Common myeloid progenitor, CD34-positive (primary cell): ENCODE data around the gene PMIS2.

Experiments used
- CTCF ChIA-PET: fragments of 350-600 bp; sonication (Branson Sonifier 250); formaldehyde crosslinking; loops from one replicate; lab custom pipeline; 2021; ENCODE audit warnings: antibody characterized with exemption; lab: Charles Lee
- POLR2A ChIA-PET: fragments of 350-600 bp; sonication (Branson Sonifier 250); formaldehyde crosslinking; loops from one replicate; lab custom pipeline; 2021; ENCODE audit warnings: antibody characterized with exemption; lab: Charles Lee
- DNase-seq, 3 donors: peaks; one replicate each; pipeline versions ENCODE4 v3.0.0 to v3.0.0-alpha.2; 2013
- H3K27ac ChIP-seq, 2 experiments: 1 replicate in 1 of 2; 2 replicates in 1 of 2; pipeline ENCODE4 v1.7.0; 2013; ENCODE audit warnings: inconsistent platforms in 2 of 2, low read length in 2 of 2, mild to moderate bottlenecking in 2 of 2, low read depth in 1 of 2, moderate library complexity in 1 of 2; ENCODE audit not compliant: severe bottlenecking in 2 of 2, insufficient read depth in 1 of 2, poor library complexity in 1 of 2
- H3K27me3 ChIP-seq, 5 experiments: replicated peaks in 2 of 5; 1 replicate in 3 of 5; 2 replicates in 2 of 5; pipeline versions ENCODE4 v1.6.1 to v1.7.0; 2013; ENCODE audit warnings: low read length in 4 of 5, mild to moderate bottlenecking in 2 of 5, moderate library complexity in 2 of 5, inconsistent platforms in 1 of 5; ENCODE audit not compliant: insufficient read depth in 5 of 5, control insufficient read depth in 4 of 5
- H3K36me3 ChIP-seq, 4 experiments: 1 replicate in 2 of 4; 2 replicates in 2 of 4; pipeline versions ENCODE4 v1.6.1 to v1.7.0; 2013; ENCODE audit warnings: low read length in 3 of 4, control low read depth in 1 of 4, mild to moderate bottlenecking in 1 of 4; ENCODE audit not compliant: control insufficient read depth in 4 of 4, insufficient read depth in 4 of 4
- H3K4me1 ChIP-seq, 4 experiments: 1 replicate in 3 of 4; 2 replicates in 1 of 4; pipeline versions ENCODE4 v1.6.1 to v1.7.1; 2013; ENCODE audit warnings: low read length in 3 of 4, mild to moderate bottlenecking in 3 of 4, control low read depth in 1 of 4, inconsistent platforms in 1 of 4, moderate library complexity in 1 of 4; ENCODE audit not compliant: control insufficient read depth in 4 of 4, insufficient read depth in 4 of 4; ENCODE audit errors: control extremely low read depth in 1 of 4
- H3K4me3 ChIP-seq, 7 experiments: 1 replicate in 4 of 7; 2 replicates in 3 of 7; pipeline versions ENCODE4 v1.5.1 to v1.7.0; 2013; ENCODE audit warnings: mild to moderate bottlenecking in 7 of 7, low read length in 6 of 7, moderate library complexity in 6 of 7, inconsistent platforms in 2 of 7, low read depth in 2 of 7, control low read depth in 1 of 7; ENCODE audit not compliant: insufficient read depth in 4 of 7, control insufficient read depth in 1 of 7; ENCODE audit errors: extremely low read depth in 1 of 7
- H3K9me3 ChIP-seq, 5 experiments: 1 replicate in 4 of 5; 2 replicates in 1 of 5; pipeline versions ENCODE4 v1.6.1 to v1.7.1; 2013; ENCODE audit warnings: low read length in 4 of 5, mild to moderate bottlenecking in 2 of 5, inconsistent platforms in 1 of 5, low read depth in 1 of 5, moderate library complexity in 1 of 5; ENCODE audit not compliant: control insufficient read depth in 4 of 5, insufficient read depth in 2 of 5; ENCODE audit errors: control extremely low read depth in 1 of 5
- WGBS: methylation state at CpG from one replicate; pipeline ENCODE4 v1.1.5; 2013; ENCODE audit not compliant: insufficient coverage; 5-methylcytosine and 5-hydroxymethylcytosine counted together

The PMIS2 gene

DNA sequence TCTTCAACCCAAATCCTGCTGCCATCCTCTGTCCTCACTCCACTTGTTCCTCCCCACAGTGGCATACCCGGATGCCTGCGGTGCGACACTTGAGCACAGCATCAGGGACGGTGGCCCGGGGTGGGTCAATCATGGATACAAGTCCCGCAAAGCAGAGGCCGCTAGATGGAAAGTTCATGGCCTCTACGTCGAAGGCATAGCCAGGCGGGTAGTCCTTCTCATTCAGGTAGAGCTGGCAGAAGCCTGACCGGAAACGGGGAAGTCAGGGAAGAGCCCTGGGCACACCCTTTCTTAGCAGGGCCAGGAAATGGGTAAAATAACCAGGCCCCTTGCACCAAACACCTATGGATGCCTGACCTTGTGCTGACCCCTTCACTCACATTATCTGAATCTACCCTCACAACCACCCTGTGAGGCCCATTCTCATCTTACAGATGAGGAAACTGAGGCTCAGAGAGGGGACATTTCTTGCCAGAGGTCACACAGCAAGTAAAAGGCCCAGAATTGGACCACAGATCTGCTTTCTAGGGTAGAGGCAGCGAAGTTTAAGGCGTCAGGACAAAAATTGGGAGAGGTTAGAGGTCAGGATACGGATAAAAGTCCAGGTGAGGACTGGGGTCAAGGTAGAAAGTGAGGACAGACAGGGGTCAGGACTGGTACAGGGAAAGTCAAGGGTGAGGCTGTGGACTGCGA is 29.0 kb upstream of the PMIS2 start:
- Histone ChIP-seq H3K27ac (no peak overlapping the region), H3K36me3 (no peaks in the 10 kb centered on the region), H3K4me1 (peaks cover 0 to 14% (median 9%) of the 10 kb centered on the region in 4 experiments), H3K27me3 (peaks cover 0 to 53% (median 25%) of the 10 kb centered on the region in 5 experiments), H3K4me3 (peak overlapping the region in 1 of 7 experiments; percentile 46), H3K9me3 (no peaks in the 10 kb centered on the region)
- ChIA-PET CTCF (interaction anchor here (0.7 to 2.3 kb wide), 6 partner anchors 15 to 91 kb away, joined by 3 to 8 read pairs (median 4); partner anchors contain the start of gene COX6B1), POLR2A (no interaction called here)
- no peak for DNase-seq
- 91% methylated on average over 16 of the region's 16 CpGs for WGBS

DNA sequence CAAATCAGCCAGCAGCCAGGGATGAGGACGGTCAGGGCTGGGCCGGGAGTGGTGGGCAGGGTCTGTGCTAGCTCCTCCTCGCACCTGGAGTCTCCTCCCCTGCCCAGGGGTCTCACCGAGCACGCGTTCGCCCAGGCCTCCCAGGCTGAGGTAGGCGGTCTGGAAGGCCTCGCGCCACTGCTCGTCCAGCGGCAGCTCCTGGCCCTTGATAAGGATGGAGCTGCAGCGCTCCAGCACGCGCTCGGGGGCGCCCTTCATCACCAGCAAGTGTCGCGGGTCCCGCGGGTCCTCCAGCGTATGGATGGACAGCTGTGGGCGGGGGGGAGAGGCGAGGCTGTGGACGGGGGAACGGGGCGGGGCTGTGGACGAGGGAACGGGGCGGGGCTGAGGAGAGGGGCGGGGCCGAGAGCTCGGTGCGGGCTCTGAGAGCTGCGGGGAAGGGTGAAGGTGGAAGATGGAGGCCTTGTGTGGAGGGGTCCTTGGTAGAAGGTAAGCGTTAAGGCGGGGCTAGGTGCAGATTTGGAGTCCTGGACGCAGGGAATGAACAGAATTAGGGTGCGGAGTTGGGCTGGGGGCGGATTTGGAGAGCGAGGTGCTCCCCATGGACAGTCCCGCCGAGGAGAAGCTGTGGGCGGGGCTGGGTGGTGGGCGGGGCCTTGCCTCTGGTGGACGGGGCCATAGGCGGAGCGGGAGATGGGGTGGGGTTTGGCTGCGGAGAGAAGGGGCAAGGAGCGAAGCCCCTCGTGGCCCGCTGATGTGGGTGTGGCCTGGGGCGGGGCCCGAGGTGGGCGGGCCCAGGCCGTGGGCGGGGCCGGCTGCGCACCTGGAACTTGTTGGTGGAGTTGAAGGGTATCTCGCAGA is 28.2 kb upstream of the PMIS2 start:
- no peaks in the 10 kb centered on the region for H3K36me3 ChIP-seq
- WGBS: 5% methylated on average over 38 of the region's 60 CpGs
- peaks cover 0 to 57% (median 25%) of the 10 kb centered on the region in 5 experiments for H3K27me3 ChIP-seq
- CTCF ChIA-PET: interaction anchor here (0.8 to 2.7 kb wide), 3 partner anchors 9 to 51 kb away, joined by 3 to 19 read pairs (median 4); no protein-coding TSS in a partner anchor
- H3K27ac ChIP-seq: no peak overlapping the region
- POLR2A ChIA-PET: no interaction called here
- DNase-seq: peak; percentile 68 to 84 (median 81)
- peaks cover 0 to 14% (median 9%) of the 10 kb centered on the region in 4 experiments for H3K4me1 ChIP-seq
- H3K9me3 ChIP-seq: no peaks in the 10 kb centered on the region
- peak overlapping the region in 5 of 7 experiments; percentile 33 to 60 (median 56) for H3K4me3 ChIP-seq

DNA sequence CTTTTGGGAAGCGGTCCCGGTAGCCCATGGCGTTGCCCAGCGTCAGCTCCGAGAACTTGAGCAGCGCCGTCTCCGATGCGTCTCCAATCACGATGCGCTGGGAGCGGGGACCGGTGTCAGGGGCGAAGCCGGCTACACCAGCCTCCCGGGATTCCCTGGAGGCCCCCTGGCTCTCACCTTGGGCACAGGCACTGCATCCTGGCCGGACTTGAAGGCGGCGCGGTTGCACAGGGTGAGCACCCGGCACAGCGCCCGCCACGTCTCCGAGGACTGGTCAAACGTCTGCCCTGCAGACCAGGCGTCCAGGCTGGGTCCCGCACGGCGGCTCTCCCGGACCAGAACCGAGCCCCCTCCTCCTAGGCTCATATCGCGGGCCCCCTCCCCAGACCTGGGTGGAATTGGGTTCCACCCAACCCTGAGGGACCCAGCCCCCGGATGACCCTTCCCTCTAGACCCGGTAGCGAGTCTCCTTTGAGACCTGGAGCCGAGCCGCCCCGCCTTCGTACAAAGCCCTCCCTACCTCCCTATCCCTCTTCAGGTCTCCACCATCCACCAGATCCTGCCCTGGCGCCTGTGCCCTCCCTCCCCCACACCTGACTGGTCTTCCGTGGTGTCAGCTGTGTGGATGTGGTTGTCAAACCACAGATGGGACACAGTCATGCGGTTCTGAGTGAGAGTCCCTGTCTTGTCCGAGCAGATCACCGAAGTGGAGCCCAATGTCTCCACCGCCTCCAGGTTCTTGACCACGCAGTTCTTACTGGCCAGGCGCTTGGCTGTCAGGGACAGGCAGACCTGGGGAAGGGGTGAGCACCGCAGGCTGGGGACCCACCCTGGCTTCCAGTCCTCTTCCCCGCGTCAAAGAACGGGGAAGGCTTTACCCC is 27.3 kb upstream of the PMIS2 start:
- H3K9me3 ChIP-seq: no peaks in the 10 kb centered on the region
- H3K27me3 ChIP-seq: peaks cover 0 to 60% (median 25%) of the 10 kb centered on the region in 5 experiments
- POLR2A ChIA-PET: no interaction called here
- WGBS: 38% methylated on average over 39 of the region's 53 CpGs
- peaks cover 0 to 14% (median 9%) of the 10 kb centered on the region in 4 experiments for H3K4me1 ChIP-seq
- no peak for DNase-seq
- no peak overlapping the region for H3K27ac ChIP-seq
- H3K4me3 ChIP-seq: peak overlapping the region in 3 of 7 experiments; percentile 56 to 60 (median 60)
- CTCF ChIA-PET: interaction anchor here (1.4 to 2.7 kb wide), 2 partner anchors 10 to 50 kb away, joined by 3 to 19 read pairs; no protein-coding TSS in a partner anchor
- no peaks in the 10 kb centered on the region for H3K36me3 ChIP-seq

DNA sequence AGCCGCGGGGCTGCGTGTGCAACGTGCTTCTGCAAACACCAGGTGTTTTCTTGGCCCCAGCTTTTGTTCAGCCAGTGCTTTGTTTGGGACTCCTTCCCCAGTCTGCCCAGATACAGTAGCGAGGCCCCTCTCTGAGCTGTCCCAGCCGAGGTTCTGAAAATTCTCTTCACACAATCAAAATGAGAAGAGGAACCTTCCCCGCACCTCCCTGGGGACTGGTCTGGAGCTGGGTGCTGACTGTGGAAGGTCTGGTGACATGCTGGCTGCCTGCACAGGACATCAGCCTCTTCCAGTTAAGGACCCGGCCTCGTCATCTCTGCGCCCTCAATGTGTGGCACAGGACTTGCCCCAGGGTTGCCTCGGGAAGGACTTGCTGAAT is 26.7 kb upstream of the PMIS2 start:
- peak in 2 of 3 donors; percentile 49 to 55 for DNase-seq
- no peak overlapping the region for H3K4me3 ChIP-seq
- H3K4me1 ChIP-seq: peaks cover 0 to 14% (median 9%) of the 10 kb centered on the region in 4 experiments
- POLR2A ChIA-PET: no interaction called here
- no peak overlapping the region for H3K27ac ChIP-seq
- WGBS: 83% methylated on average over 9 of the region's 11 CpGs
- peaks cover 0 to 60% (median 25%) of the 10 kb centered on the region in 5 experiments for H3K27me3 ChIP-seq
- CTCF ChIA-PET: interaction anchor here (0.8 to 2.7 kb wide), 2 partner anchors 11 to 33 kb away, joined by 3 to 19 read pairs; no protein-coding TSS in a partner anchor
- H3K9me3 ChIP-seq: no peaks in the 10 kb centered on the region
- no peaks in the 10 kb centered on the region for H3K36me3 ChIP-seq

DNA sequence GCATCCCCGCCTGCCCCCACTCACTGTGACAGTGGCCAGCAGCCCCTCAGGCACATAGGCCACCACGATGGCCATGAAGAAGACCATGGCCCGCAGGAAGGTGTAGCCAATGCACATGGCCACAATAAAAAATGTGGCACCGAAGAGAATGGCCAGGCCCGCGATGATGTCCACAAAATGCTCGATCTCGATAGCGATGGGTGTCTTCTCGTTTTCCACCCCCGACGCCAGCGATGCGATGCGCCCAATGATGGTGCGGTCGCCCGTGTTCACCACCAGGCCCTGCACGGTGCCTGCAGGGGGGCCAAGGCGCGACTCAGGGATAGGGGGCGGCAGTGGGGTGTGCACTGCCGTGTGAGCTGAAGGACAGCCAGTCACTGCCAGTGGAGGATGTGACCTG is 26.2 kb upstream of the PMIS2 start:
- DNase-seq: no peak
- Histone ChIP-seq H3K36me3 (no peaks in the 10 kb centered on the region), H3K27ac (no peak overlapping the region), H3K9me3 (no peaks in the 10 kb centered on the region), H3K4me1 (peaks cover 0 to 14% (median 9%) of the 10 kb centered on the region in 4 experiments), H3K4me3 (no peak overlapping the region), H3K27me3 (peaks cover 0 to 60% (median 25%) of the 10 kb centered on the region in 5 experiments)
- 94% methylated on average over 22 of the region's 23 CpGs for WGBS
- POLR2A ChIA-PET: no interaction called here
- CTCF ChIA-PET: interaction anchor here (0.8 to 2.7 kb wide), 2 partner anchors 11 to 33 kb away, joined by 3 to 19 read pairs; no protein-coding TSS in a partner anchor

DNA sequence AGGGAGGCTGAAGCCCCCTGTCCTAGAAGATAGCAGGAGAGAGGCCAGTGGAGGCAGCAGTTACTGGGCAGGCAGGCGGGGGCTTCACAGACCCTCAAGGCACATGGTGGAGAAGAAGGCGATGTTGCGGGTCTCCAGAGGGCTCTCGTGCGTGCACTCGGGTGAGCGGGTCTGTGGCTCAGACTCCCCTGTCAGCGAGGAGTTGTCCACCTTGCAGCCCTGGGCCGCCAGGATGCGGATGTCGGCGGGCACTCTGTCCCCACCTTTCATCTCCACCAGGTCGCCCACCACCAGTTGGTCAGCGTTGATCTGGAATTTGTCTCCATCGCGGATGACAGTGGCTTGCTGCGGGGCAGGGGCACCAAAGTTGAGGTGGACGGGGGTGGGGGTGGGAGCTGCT is 25.7 kb upstream of the PMIS2 start:
- WGBS: 93% methylated on average over 10 of the region's 18 CpGs
- H3K4me3 ChIP-seq: no peak overlapping the region
- no peak overlapping the region for H3K27ac ChIP-seq
- H3K36me3 ChIP-seq: no peaks in the 10 kb centered on the region
- H3K4me1 ChIP-seq: peaks cover 0 to 14% (median 9%) of the 10 kb centered on the region in 4 experiments
- ChIA-PET POLR2A (no interaction called here), CTCF (interaction anchor here (2.7 kb wide), 1 partner anchor 12 kb away, joined by 19 read pairs; no protein-coding TSS in a partner anchor)
- H3K27me3 ChIP-seq: peaks cover 0 to 65% (median 25%) of the 10 kb centered on the region in 5 experiments
- no peaks in the 10 kb centered on the region for H3K9me3 ChIP-seq
- no peak for DNase-seq
